ENCODE data around the gene ZNF384.
A peak's percentile ranks its signal among the peaks of the same experiment; 100 is the strongest.

ZNF384 gene

GRCh38 chr12:6698352-6699046 lies 9.3 kb upstream of the ZNF384 start:
- no peak for DNase-seq

GRCh38 chr12:6697584-6698351 lies 8.6 kb upstream of the ZNF384 start:
- DNase-seq = peak; percentile 80

- no peak for DNase-seq
These were observed 7.8 kb upstream of the ZNF384 start for GRCh38 chr12:6696690-6697583.

GRCh38 chr12:6695313-6696045 lies 6.3 kb upstream of the ZNF384 start:
- DNase-seq = no peak

- no peak for DNase-seq
These were observed 5.5 kb upstream of the ZNF384 start for GRCh38 chr12:6694701-6695100.

- DNase-seq = no peak
These were observed 4.7 kb upstream of the ZNF384 start for GRCh38 chr12:6693832-6694355.

GRCh38 chr12:6692888-6693287 lies 3.7 kb upstream of the ZNF384 start:
- no peak for DNase-seq

- peak; percentile 78 for DNase-seq
These were observed 2.3 kb upstream of the ZNF384 start for GRCh38 chr12:6691473-6691872.

- no peak for DNase-seq
These were observed 604 bp downstream of the ZNF384 start for GRCh38 chr12:6688543-6688998.

GRCh38 chr12:6685814-6686213 lies 3.4 kb downstream of the ZNF384 start:
- no peak for DNase-seq

GRCh38 chr12:6684609-6685008 lies 4.6 kb downstream of the ZNF384 start:
- peak; percentile 47 for DNase-seq

GRCh38 chr12:6676962-6677361 lies 12.2 kb downstream of the ZNF384 start:
- DNase-seq = no peak

GRCh38 chr12:6672143-6672542 lies 17.0 kb downstream of the ZNF384 start:
- no peak for DNase-seq

GRCh38 chr12:6667559-6668210 lies 21.5 kb downstream of the ZNF384 start:
- no peak for DNase-seq

GRCh38 chr12:6666211-6666610 lies 23.0 kb downstream of the ZNF384 start:
- no peak for DNase-seq

GRCh38 chr12:6664902-6665301 lies 24.3 kb downstream of the ZNF384 start:
- no peak for DNase-seq

- DNase-seq = peak; percentile 100
These were observed 26.1 kb downstream of the ZNF384 start, which contains the start of gene ING4 for GRCh38 chr12:6662906-6663742. Gene ING4 (minus strand): TSS chr12:6663119. CDS start chr12:6663101, 18 bp downstream.

GRCh38 chr12:6662602-6662905 lies 26.6 kb downstream of the ZNF384 start:
- no peak for DNase-seq

- no peak for DNase-seq
These were observed 35.2 kb downstream of the ZNF384 start for GRCh38 chr12:6653987-6654386.

GRCh38 chr12:6653342-6653741 lies 35.8 kb downstream of the ZNF384 start:
- DNase-seq = no peak

- DNase-seq = no peak
These were observed 36.8 kb downstream of the ZNF384 start for GRCh38 chr12:6652391-6652790.

All from EL (cell line).